CD4-positive, alpha-beta T cell treated with Interleukin-15 for 4 hours (primary cell): ENCODE results near the gene MTOR.
"Not testable (repeated sequence)": the region's sequence is repeated elsewhere in the genome, so short reads cannot be mapped to it uniquely, and the experiment has no call there.

Experiments used
- DNase-seq: peaks from one replicate; pipeline ENCODE4 v3.0.0-alpha.2; 2020; ENCODE audit warnings: low spot score

MTOR gene

DNA sequence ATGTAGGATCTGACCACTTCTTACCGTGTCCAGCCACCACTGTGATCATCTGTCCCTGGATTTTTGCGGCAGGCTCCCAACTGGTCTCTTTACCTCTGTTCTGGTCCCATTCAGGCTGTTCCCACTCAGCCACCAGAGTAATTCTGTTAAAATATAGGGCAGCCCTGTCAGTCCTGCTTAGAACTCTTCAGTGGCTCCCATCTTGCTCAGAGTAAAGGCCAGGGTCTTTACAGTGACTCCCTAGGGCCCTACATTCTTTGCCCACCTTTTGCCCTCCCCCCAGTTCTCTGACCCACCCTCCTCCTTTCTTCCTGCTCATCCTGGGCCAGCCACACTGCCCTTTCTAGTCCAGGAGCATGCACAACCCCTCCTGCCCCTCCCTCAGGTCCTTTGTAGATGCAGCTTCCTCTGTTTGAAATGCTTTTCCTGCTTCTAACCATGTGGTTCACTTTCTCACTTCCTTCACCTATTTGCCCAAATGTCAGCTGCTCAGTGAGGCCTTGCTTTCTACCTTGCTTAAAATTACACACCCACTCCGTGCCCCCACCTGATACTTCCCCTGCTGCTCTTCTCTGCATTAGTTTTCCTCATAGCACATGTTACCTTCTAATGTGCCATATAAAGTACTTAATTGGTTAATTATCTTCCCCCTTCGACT is 18.5 kb upstream of the MTOR start:
- peak; percentile 19 for DNase-seq

DNA sequence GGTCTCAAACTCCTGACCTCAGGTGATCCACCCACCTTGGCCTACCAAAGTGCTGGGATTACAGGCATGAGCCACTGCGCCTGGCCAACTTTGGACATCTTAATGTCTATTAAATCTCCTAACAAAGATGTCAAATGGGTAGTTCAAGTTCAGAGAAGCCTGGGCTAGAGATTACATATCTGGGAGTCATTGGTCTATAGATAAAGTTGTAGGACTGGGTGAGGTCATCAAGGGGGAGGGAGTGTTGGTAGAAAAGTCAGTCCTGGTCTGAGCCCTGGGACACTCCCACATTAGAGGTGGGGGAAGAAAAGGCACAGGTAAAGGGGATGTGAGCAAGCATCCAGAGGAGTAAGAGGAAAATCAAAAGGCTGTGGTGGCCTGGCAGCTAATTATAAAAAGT is 17.3 kb upstream of the MTOR start:
- DNase-seq: no peak

DNA sequence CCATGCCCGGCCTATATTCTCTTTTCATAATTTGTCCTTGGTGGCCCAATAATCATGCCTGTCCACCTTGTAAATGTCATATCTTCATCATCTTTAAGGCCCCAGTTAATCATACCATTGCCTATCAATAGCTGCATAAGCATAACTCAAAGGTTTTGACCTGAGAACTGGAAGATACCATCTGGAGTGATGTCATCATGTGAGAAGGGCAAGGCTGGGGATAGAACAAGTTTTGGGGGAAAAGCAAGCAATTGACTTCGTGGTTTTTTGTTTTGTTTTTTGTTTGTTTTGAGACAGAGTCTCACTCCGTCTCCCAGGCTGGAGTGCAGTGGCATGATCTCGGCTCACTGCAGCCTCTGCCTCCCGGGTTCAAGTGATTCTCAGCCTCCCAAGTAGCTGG is 16.8 kb upstream of the MTOR start:
- DNase-seq: no peak

DNA sequence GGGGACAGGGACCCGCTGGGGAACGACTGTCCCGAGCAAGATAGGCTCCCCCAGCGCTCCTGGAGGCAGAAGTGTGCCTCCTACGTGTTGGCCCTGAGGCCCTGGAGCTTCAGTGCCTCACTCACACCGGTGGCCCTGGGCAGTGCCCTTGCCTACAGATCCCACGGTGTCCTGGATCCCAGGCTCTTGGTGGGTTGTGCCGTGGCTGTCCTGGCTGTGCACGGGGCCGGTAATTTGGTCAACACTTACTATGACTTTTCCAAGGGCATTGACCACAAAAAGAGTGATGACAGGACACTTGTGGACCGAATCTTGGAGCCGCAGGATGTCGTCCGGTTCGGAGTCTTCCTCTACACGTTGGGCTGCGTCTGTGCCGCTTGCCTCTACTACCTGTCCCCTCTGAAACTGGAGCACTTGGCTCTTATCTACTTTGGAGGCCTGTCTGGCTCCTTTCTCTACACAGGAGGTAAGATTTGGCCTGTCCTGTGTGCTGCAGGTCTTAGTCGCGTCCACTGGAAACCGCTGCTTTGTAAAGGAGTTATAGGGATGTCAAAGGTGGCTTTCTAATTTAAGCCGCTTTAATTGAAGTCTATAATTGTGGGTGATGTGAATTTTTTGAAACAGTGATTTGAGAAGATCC is 11.4 kb upstream of the MTOR start:
- DNase-seq: no peak

DNA sequence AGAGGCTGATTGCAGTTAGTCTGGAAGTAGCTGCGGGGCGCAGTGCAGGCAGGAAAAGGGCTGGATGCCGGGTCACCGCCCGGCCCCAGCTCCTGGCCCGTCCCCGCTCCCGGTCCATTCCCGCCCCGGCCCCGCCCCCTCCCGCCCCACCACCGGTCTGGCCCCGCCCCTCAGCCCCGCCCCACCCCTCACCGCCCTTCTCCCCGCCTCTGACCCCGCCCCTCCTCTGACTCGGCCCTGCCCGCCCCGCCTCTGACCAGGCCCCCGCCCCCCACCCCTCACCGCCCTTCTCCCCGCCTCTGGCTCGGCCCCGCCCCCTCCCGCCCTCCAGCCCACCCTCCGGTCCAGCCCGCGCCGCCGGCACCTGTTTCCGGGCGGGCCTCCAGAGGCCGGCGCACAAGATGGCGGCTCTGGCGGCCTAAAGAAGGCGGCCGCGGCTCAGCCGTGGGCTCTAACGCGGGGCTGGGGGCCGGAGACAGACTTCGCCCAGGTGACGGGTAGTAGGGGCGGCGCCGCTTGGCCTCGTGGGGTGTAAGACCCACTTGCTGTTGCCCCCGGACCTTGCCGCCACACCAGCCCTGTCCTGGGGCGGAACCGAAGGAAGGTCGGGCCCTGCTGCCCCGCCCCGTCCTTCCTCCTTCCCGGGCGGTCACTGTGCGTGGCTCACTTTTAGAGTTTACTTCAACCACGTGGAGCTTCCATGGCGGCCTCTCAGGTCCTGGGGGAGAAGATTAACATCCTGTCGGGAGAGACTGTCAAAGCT is 10.7 kb upstream of the MTOR start, which contains the start of gene UBIAD1:
Gene UBIAD1 (plus strand): TSS at position 367 of the 763 bp plus-strand sequence. CDS start 334 bp downstream, at position 701.
- peak; percentile 85 for DNase-seq

DNA sequence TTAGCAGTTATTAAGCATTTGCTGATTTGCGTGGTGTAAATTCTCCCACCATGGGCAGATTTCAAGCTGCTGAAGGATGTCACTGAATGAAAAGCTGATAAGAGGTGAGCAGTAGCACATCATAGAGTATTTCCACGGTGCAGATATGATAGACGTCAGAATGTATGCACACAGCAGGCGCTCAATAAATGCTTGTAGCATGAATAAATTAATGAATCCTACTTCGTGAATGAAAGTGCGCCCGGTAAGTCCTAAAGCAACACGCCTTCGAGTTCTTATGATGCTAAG is 10.1 kb upstream of the MTOR start:
- DNase-seq: no peak

DNA sequence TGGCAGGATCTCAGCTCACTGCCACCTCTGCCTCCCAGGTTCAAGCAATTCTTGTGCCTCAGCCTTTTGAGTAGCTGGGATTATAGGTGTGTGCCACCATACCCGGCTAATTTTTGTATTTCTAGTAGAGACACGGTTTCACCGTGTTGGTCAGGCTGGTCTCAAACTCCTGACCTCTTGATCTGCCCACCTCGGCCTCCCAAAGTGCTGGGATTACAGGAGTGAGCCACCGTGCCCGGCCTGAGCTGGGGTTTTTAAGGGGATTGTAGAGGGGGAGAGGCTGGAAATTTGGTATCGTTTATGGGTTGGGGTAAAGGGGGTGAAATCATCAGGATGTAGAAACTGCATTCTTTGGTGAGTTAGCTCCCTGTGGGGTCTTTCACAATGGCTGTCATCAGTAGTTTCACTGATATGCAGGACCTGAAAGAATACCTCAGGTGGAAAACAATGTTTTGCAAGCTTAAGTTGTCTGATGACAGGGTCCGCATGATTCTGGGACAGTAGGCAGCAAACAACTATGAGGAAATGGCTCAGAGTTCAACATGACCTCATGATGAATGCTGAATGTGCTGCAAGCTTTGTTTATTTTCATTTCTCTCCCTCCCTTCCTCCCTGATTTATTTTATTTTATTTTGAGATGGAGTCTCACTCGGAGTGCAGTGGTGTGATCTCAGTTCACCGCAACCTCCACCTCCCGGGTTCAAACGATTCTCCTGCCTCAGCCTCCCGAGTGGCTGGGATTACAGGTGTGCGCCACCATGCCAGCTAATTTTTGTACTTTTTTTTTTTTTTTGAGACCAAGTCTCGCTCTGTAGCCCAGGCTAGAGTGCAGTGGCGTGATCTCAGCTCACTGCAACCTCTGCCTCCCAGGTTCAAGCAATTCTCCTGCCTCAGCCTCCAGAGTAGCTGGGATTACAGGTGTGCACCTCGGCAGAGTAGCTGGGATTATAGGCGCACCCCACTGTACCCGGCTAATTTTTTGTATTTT is 5.3 kb upstream of the MTOR start:
- DNase-seq: not testable (repeated sequence)

DNA sequence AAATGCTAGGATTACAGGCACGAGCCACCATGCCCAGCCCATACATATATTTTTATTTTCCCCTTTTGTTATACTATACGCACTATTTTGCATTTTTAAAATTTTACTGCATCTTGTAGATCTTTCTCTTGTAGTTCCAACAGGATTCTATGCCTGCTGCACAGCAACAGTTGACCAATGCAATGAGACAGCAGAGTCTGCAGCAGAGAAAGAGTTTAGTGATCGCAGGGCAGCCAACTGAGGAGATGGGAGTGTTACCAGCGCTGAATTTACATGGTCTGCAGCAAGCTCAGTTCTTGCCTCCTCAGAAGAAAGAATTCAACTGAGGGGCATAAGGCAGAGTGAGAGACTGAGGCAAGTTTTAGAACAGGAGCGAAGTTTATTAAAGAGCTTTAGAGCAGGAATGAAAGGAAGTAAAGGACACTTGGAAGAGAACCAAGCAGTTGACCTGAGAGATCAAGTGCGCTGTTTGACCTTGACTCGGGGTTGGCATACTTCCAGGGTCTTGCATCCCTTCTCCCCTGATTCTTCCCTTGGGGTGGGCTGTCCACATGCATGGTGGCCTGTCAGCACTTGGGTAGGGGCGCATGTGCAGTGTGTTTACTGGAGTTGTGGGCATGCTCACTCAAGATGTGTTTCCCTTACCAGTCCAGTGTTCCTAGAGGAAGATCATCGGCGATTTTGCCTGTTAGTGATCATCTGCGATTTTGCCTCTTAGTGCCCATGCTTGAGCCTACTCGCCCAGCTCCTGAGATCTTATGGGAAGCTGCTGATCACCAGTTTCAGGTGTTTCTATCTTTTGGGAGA is 4.1 kb upstream of the MTOR start:
- no peak for DNase-seq

DNA sequence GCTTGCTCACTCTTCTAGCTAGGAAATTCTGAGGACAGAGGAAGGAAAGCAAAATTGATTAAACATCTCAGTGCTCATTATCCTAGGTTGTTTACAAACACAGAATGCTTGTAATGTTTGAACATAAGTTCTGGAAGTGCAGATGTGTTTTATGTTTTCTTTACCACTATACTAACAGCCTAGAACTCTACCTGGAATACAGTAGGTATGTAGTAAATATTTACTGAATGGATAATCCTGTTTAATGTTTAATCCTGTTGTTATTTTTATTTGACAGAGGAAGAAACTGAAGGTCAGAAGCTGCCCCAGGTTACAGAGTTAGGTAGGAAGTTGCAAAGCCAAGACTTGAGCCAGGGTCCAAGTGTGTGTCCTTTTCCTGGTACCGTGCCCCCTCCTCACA is 6.1 kb downstream of the MTOR start:
- DNase-seq: no peak

DNA sequence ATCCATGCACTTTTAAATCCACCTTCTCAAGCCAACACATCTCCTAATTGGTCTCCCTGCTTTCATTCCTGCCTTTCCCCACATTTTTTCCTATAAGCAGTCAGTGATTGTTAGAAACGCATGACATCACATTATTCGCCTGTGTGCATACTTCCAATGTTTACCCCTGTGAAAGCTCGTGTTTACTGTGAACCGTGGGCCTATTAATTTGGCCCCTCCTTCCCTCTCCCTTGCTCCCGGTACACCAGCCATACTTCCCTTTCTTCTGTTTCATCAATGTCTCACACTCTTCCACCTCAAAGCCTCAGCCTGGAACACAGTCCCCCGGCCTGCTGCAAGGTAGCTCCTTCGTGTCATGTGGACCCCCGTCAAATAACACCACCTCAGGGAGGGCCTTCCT is 9.1 kb downstream of the MTOR start:
- no peak for DNase-seq

DNA sequence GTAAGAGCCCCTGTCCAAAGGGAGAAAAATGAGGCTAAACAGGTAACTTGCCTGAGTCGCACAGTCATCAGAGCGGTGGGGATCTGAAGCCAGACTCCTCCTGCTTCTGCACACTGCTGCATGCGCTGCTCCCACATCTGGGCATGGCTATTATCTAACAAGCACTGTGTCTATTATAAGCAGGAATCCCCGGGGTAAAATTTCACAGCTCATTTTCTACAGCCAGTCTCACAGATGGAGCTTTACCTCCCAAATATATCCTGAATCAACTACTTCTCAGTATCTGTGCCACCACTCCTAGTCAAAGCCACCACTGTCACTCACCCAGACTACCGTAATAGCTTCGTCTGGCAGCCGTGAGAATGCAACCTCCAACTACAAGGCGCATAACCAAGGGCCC is 9.8 kb downstream of the MTOR start:
- DNase-seq: no peak

DNA sequence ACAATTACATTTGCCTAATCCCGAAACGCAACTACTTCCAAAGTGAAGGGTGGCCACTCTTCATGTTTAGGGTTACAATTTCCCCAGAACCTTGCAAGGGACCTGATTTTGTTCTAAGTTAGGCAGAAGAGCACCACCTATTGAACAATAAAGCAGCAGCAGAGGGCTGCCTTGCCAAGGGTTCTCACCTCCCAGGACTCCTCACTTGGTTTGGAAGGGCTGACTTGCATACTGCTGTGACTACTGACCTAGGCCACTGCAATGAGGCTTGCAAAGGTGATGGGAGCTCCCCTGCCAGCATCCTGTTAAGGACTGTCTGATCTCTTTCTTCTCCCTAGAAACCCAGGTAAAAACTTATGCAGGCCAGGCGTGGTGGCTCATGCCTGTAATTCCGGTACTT is 14.2 kb downstream of the MTOR start:
- no peak for DNase-seq

DNA sequence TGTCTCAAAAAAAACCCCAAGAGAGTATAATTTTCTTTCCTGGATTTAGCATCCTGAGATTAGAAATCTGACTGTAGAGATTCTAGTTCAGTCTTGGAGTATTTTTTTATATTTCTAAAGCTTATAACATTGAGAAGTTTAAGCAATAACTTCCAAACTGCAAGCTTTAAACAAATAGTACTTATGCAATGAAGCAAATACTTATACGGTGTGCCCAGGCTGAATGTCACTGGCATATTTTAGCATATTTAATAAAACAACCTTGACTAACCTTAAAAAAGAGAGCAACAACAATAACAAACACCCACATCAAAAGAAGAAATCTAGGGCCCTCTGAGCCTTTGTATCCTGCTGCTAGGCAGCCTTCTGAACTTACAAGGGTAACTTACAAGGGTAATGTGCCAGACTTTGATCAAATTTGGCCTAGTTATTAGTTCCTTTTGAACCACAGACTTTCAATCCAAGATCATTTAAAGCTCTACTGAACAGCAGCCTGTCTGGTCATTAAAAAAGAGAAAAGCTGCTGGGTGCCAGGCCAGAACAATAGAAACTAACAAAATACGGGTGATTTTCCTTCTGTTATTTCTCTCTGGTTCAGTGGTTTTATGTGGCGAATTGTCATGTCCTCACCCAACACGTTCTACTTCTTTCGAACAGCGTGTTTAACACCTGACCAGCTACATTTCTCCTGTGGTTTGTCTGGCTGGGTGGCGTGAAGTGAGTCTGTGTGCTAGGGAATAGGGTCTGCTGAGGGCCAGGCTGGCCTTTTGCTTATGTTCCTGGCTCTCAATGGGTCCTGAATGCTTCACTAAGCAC is 16.2 kb downstream of the MTOR start:
- peak; percentile 20 for DNase-seq

DNA sequence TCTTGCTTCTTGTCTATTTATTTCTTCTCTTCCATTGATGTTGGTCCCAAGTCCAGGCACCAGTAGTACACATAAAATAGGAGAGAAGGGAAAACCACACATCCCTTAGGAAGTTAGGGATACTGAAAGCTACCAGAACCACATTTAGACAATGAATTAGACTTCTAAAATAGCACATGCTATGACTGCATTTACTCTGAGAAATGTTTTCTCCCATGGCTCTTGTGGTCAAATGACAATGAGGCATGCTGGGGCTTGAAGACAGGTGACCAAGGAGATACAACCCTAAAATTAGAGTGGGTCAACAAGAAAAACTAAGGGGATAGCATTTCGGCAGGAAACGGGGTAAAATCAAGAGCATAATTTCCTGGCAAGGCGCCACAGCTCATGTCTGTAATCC is 17.1 kb downstream of the MTOR start:
- DNase-seq: no peak

DNA sequence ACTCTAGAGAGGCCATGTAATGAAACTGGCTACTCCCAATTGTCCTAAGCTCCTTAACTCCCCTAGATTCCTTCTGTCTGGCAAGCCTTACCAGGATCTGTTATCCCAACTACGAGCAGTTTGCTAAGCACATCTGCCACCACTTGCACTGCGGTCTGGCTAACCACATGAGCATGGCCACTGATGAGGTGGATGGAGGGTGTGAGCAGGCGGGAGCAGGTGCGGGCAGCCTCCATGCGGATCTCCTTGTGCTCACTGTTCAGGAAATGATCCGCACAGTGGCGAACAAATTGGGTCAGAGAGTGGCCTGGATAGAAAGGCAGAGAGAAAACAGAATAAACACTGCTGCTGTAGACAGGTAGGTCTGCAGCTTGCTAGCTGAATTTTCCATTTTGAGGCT is 24.0 kb downstream of the MTOR start:
- DNase-seq: no peak

DNA sequence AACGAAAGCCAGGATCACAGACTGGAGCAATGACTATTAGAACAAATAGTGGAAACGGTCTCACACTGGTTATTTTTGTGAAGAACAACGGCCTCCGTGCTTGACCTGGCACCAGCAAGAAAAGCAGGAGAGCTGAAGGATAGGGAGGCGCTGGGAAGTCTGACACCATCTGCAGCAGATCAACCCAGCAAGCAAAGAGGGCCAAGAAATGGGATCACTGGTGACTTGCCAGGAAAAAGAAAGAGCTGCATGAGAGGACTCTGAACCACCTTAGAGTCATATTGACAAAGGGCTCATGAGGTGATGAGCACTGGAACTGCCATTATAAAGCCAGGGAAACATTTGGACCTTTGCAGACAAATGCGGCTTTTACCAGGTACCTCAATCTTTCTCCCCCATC is 25.0 kb downstream of the MTOR start:
- no peak for DNase-seq

DNA sequence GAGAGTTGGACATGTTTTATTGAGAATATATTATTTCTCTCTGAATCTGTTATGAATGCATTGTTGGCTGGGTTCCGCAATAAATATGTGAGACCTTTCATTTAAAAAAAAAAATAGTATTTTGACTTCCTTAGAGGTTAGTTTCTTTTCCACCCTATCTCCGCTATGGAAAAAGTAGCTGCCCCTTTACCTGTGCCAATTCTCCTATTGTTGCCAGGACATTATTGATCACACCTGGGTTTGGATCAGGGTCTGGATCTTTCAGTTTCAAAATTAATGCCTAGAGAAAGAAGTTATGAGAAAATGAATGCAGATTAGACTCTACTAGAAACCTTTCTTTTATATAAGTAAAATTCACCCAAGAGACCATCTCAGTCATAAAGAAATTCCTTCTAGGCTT is 29.1 kb downstream of the MTOR start:
- no peak for DNase-seq

DNA sequence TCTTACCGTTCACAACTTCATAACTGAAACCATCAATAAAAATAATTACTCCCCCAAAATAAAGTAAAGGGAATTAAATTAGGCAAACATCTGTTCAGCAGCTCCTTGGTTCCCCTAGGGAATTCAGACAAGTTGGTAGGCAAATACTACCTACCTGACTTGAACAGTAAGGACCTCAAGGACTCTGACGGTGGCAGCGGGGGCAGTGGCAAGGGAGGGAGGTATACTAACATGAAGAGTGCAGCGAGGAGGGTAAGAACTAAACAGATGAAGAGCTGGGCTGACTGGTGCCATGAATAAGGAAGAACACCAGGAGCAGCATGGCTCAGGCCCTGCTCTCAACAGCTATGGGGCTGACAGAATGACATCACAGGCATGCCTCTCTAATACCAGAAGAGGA is 33.1 kb downstream of the MTOR start:
- DNase-seq: no peak

DNA sequence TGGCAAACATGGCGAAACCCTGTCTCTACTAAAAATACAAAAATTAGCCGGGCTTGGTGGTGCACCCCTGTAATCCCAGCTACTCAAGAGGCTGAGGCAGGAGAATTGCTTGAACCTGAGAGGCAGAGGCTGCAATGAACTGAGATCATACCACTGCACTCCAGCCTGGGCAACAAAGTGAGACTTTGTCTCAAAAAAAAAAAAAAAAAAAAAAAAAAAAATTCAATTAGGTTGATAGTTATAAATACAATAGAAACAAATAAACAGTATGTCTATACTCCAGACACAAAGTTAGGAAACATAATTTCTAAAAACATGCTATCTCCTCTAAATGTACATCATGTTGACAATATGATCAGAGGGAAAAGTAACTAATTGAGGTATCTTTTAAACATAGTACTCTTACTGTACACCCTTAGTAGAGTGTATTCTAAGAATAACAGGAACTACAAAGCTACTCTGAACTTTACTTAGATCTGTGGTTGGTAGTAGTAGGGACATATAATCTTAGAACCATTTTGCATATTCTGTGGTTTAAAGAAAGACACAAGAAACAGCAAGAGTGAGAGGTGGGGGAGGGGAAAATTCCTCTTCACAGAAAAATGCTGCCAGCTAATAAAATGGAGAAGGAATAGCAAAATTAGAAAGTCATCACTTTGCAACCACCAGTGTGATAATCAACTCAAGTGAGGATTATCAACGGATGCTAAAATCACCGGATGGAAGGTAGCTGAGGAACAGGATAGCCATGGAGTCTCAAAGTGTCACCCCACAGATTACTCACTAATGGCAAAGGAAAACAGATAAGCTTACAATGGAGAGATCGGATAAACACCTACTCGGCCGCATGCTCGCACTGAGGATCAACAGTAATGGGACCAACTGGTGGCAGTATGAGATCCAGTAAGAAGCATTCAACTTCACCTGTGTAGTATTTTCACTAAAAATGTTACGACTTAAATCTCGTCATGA is 35.0 kb downstream of the MTOR start:
- no peak for DNase-seq
